IMR-90 (cell line): ENCODE results near the gene AHNAK. TPM values are rescaled to one million over a fixed set of nuclear protein-coding genes. Genes with fewer than 3 reads are reported as not detected.

Experiments
- ATAC-seq: fragments of 200-7000 bp; cut with Tn5 transposase; 2 replicates; pipeline ENCODE4 v1.9.1; 2020; ENCODE audit warnings: low read depth, mild to moderate bottlenecking, moderate library complexity
- BruUV-seq: library from RNA; stranded (reverse); fragments of 400-500 nt; replicated peaks from 2 replicates; lab custom pipeline; 2021; lab: Mats Ljungman, UMichigan
- CTCF ChIA-PET: fragments of 300-600 bp; formaldehyde crosslinking; extraction: SDS; loops from one replicate; lab custom pipeline; 2021; ENCODE audit warnings: antibody characterized with exemption; lab: Yijun Ruan, JAX
- POLR2A ChIA-PET: fragments of 300-600 bp; sonication (Branson Sonifier 250); formaldehyde crosslinking; loops from one replicate; lab custom pipeline; 2022; ENCODE audit warnings: antibody characterized with exemption; ENCODE audit not compliant: unreplicated experiment; lab: Charles Lee
- DNase-seq: peaks from one replicate; pipeline ENCODE4 v3.0.0; 2013
- H2AFZ ChIP-seq: replicated peaks from 2 replicates; pipeline ENCODE3; 2013; ENCODE audit warnings: low read length, mild to moderate bottlenecking; ENCODE audit not compliant: poor library complexity
- H2AK5ac ChIP-seq: 2 replicates; pipeline ENCODE4 v1.6.1; 2013; ENCODE audit warnings: low read depth, low read length, inconsistent platforms
- H2AK9ac ChIP-seq: replicated peaks from 2 replicates; pipeline ENCODE3; 2013; ENCODE audit warnings: mild to moderate bottlenecking, low read depth, low read length, moderate library complexity; ENCODE audit not compliant: poor library complexity
- H2BK120ac ChIP-seq: 2 replicates; pipeline ENCODE4 v1.6.1; 2013; ENCODE audit warnings: low read depth, low read length, inconsistent platforms
- H2BK15ac ChIP-seq: 3 replicates; pipeline ENCODE4 v1.6.1; 2013; ENCODE audit warnings: low read depth, low read length, inconsistent platforms
- H2BK20ac ChIP-seq: 2 replicates; pipeline ENCODE4 v1.6.1; 2013; ENCODE audit warnings: low read depth, mild to moderate bottlenecking, inconsistent platforms, low read length, moderate library complexity
- H2BK5ac ChIP-seq: 2 replicates; pipeline ENCODE4 v1.6.1; 2013; ENCODE audit warnings: mild to moderate bottlenecking, low read depth, low read length, inconsistent platforms; ENCODE audit not compliant: poor library complexity, severe bottlenecking
- H3K14ac ChIP-seq: replicated peaks from 2 replicates; pipeline ENCODE4 v1.6.1; 2013; ENCODE audit warnings: low read depth, low read length, inconsistent platforms
- H3K18ac ChIP-seq: 2 replicates; pipeline ENCODE4 v1.6.1; 2013; ENCODE audit warnings: low read depth, low read length, control low read depth
- H3K23ac ChIP-seq: 2 replicates; pipeline ENCODE4 v1.6.1; 2013; ENCODE audit warnings: low read depth, low read length, inconsistent platforms
- H3K27ac ChIP-seq: 2 replicates; pipeline ENCODE4 v1.5.1; 2013; ENCODE audit warnings: mild to moderate bottlenecking, control low read depth, low read length; ENCODE audit not compliant: insufficient read depth
- H3K27me3 ChIP-seq: 2 replicates; pipeline ENCODE4 v1.6.1; 2013; ENCODE audit warnings: low read length; ENCODE audit not compliant: control insufficient read depth, insufficient read depth
- H3K36me3 ChIP-seq: 2 replicates; pipeline ENCODE4 v1.6.1; 2013; ENCODE audit warnings: low read length, mixed read lengths; ENCODE audit not compliant: control insufficient read depth, insufficient read depth
- H3K4ac ChIP-seq: 2 replicates; pipeline ENCODE4 v1.6.1; 2013; ENCODE audit warnings: low read depth, low read length, inconsistent platforms
- H3K4me1 ChIP-seq: 2 replicates; pipeline ENCODE4 v1.6.1; 2013; ENCODE audit warnings: low read length, mixed read lengths; ENCODE audit not compliant: control insufficient read depth, insufficient read depth
- H3K4me2 ChIP-seq: 2 replicates; pipeline ENCODE4 v1.6.1; 2013; ENCODE audit warnings: low read depth, mild to moderate bottlenecking, control low read depth, low read length, moderate library complexity
- H3K4me3 ChIP-seq: 2 replicates; pipeline ENCODE4 v1.5.1; 2013; ENCODE audit warnings: low read depth, mild to moderate bottlenecking, control low read depth, low read length, moderate library complexity; ENCODE audit not compliant: insufficient read depth
- H3K56ac ChIP-seq: 2 replicates; pipeline ENCODE4 v1.6.1; 2013; ENCODE audit warnings: low read length, inconsistent platforms; ENCODE audit not compliant: insufficient read depth; ENCODE audit errors: extremely low read depth
- H3K79me1 ChIP-seq, 2 experiments: 2 replicates each; pipeline ENCODE4 v1.6.1; 2013; ENCODE audit warnings: low read length in 2 of 2, inconsistent platforms in 1 of 2, low read depth in 1 of 2
- H3K9ac ChIP-seq: 2 replicates; pipeline ENCODE4 v1.6.1; 2013; ENCODE audit warnings: low read depth, low read length, control low read depth
- H3K9me1 ChIP-seq: 2 replicates; pipeline ENCODE4 v1.6.1; 2013; ENCODE audit warnings: low read length, inconsistent platforms; ENCODE audit not compliant: insufficient read depth
- H3K9me3 ChIP-seq: 2 replicates; pipeline ENCODE4 v1.6.1; 2013; ENCODE audit warnings: low read length; ENCODE audit not compliant: control insufficient read depth, insufficient read depth
- H4K20me1 ChIP-seq: 2 replicates; pipeline ENCODE4 v1.6.1; 2013; ENCODE audit warnings: low read length, inconsistent platforms; ENCODE audit not compliant: insufficient read depth
- H4K5ac ChIP-seq: 2 replicates; pipeline ENCODE4 v1.6.1; 2013; ENCODE audit warnings: mild to moderate bottlenecking, low read depth, low read length, control low read depth
- H4K8ac ChIP-seq, 2 experiments: 2 replicates each; pipeline ENCODE4 v1.6.1; 2013; ENCODE audit warnings: low read depth in 2 of 2, low read length in 2 of 2, control low read depth in 1 of 2, inconsistent platforms in 1 of 2
- H4K91ac ChIP-seq: 2 replicates; pipeline ENCODE4 v1.6.1; 2013; ENCODE audit warnings: low read depth, low read length, inconsistent platforms; ENCODE audit not compliant: insufficient read depth
- BHLHE40 ChIP-seq: fragments of 150-350 bp; IDR thresholded peaks from 2 replicates; pipeline ENCODE4 v1.6.1; 2016; ENCODE audit warnings: mild to moderate bottlenecking, low read depth, low read length
- CEBPB ChIP-seq: IDR thresholded peaks from 2 replicates; pipeline ENCODE4 v1.6.1; 2012; ENCODE audit warnings: low read depth, low read length, improper control_type of control experiment
- CHD1 ChIP-seq: IDR thresholded peaks from 2 replicates; pipeline ENCODE4 v1.6.1; 2012; ENCODE audit warnings: low read depth, low read length, improper control_type of control experiment
- MXI1 ChIP-seq: IDR thresholded peaks from 2 replicates; pipeline ENCODE4 v1.6.1; 2012; ENCODE audit warnings: low read depth, mild to moderate bottlenecking, low read length, moderate library complexity, borderline replicate concordance
- NFE2L2 ChIP-seq: fragments of 150-350 bp; IDR thresholded peaks from 2 replicates; pipeline ENCODE4 v1.6.1; 2016; ENCODE audit warnings: low read depth, mild to moderate bottlenecking, low read length
- POLR2A ChIP-seq: IDR thresholded peaks from 2 replicates; pipeline ENCODE4 v1.6.1; 2012; ENCODE audit warnings: mild to moderate bottlenecking, low read depth, low read length
- SMC3 ChIP-seq: fragments of 150-350 bp; IDR thresholded peaks from 2 replicates; pipeline ENCODE4 v1.6.1; 2016; ENCODE audit warnings: low read depth, mild to moderate bottlenecking, antibody characterized with exemption, low read length, moderate library complexity
- USF2 ChIP-seq: fragments of 150-350 bp; IDR thresholded peaks from 2 replicates; pipeline ENCODE4 v1.6.1; 2017; ENCODE audit warnings: mild to moderate bottlenecking, antibody characterized with exemption, low read length, low read depth
- WGBS, 2 experiments: methylation state at CpG; one replicate each; pipeline versions ENCODE4 v1.1.5 to v1.1.7; 2013; ENCODE audit warnings: missing lambda C conversion rate in 2 of 2; ENCODE audit not compliant: insufficient read length in 1 of 2; ENCODE audit errors: extremely low coverage in 2 of 2; 5-methylcytosine and 5-hydroxymethylcytosine counted together
- dilution Hi-C: fragments of 300-500 bp; cut with HindIII; formaldehyde crosslinking; loops from one replicate; pipeline ENCODE4 v1.14.3; 2018; ENCODE audit warnings: low sequenced_read_pairs; ENCODE audit not compliant: unreplicated experiment
- in situ Hi-C: fragments of 300-500 bp; cut with MboI; formaldehyde crosslinking; loops from 3 replicates; pipeline ENCODE4 v1.14.3; 2019; ENCODE audit warnings: low sequenced_read_pairs, inconsistent platforms, mixed read lengths
- intact Hi-C: fragments of 100-400 bp; cut with micrococcal nuclease; formaldehyde crosslinking; loops from 2 replicates; pipeline ENCODE4 v1.10.0; 2022
- polyA plus RNA-seq, 3 experiments: library from polyadenylated mRNA; depleted of rRNA; stranded (reverse); fragments of >200 nt; gene quantifications; 2 replicates each; pipeline ENCODE4 v1.2.3, GENCODE V29; 2012; ENCODE audit warnings: low replicate concordance in 1 of 3
- total RNA-seq: library from RNA; depleted of rRNA; stranded (reverse); fragments of >200 nt; gene quantifications from 2 replicates; pipeline ENCODE4 v1.2.3, GENCODE V29; 2012

The AHNAK gene
- total and polyA plus RNA-seq, 2 of the 4 experiments (the other 2 are of a cell fraction), result 95.1 to 695 TPM

GRCh38 chr11:62552485-62553079 is 6.0 kb upstream of the AHNAK start:
- Histone ChIP-seq H3K18ac (peak overlapping the region; percentile 90), H3K79me1 (peaks cover 12 to 69% of the 10 kb centered on the region in 2 experiments; a peak in 3 of 4 replicates), H2BK15ac (peak overlapping the region; percentile 98; the same call in 2 of the 3 replicates), H2BK5ac (peak overlapping the region; percentile 97), H3K27ac (peak overlapping the region; percentile 97), H3K4me2 (peak overlapping the region; percentile 93), H3K9ac (peak overlapping the region; percentile 94), H2AFZ (peak overlapping the region; percentile 92), H4K5ac (peak overlapping the region; percentile 80), H3K9me3 (no peaks in the 10 kb centered on the region), H3K4me1 (peaks cover 43% of the 10 kb centered on the region), H3K4ac (peak overlapping the region; percentile 98), H4K8ac (peak overlapping the region; percentile 93 to 97), H3K36me3 (peaks cover 3% of the 10 kb centered on the region; the same call in 1 of the 2 replicates), H3K27me3 (no peaks in the 10 kb centered on the region), H3K14ac (peak overlapping the region; percentile 85), H2AK5ac (peak overlapping the region; percentile 99), H4K91ac (peak overlapping the region; percentile 100), H3K23ac (peak overlapping the region; percentile 98), H3K4me3 (peak overlapping the region; percentile 20), H3K9me1 (peaks cover 32% of the 10 kb centered on the region), H2BK120ac (peak overlapping the region; percentile 98), H2AK9ac (peak overlapping the region; percentile 100), H3K56ac (peak overlapping the region; percentile 99), H2BK20ac (peak overlapping the region; percentile 96), H4K20me1 (peaks cover 21% of the 10 kb centered on the region)
- TF ChIP-seq BHLHE40 (no peak), SMC3 (no peak), CHD1 (no peak), MXI1 (no peak), CEBPB (no peak), NFE2L2 (no peak), USF2 (no peak), POLR2A (no peak)
- intact Hi-C loops (no loop called here), dilution Hi-C loops (no loop called here), in situ Hi-C loops (loop anchor here (5.0 kb wide), 1 partner anchor 130 kb away; no protein-coding TSS in a partner anchor)
- POLR2A ChIA-PET, result interaction anchor here (0.7 to 2.0 kb wide), 5 partner anchors 9 to 157 kb away, joined by 3 to 16 read pairs (median 3); partner anchors contain the start of genes EEF1G, INTS5 and TUT1
- 7% methylated on average over 3 of the region's 4 CpGs; no CpG with 5 or more reads in 1 of the 2 experiments for WGBS, 2 experiments
- CTCF ChIA-PET, result interaction anchor here (0.6 to 3.1 kb wide), 4 partner anchors 8 to 233 kb away, joined by 3 to 23 read pairs (median 8); no protein-coding TSS in a partner anchor
- DNase-seq, result peak; percentile 60
- ATAC-seq, result no peak
- no TSS peak for BruUV-seq
